HepG2 (cell line): ENCODE measurements around the gene OAS3. TPM values are rescaled to one million over a fixed set of nuclear protein-coding genes. Genes with fewer than 3 reads are reported as not detected.
A peak's percentile ranks its signal among the peaks of the same experiment; 100 is the strongest.

ENCODE experiments used
- FOXA1 ChIP-seq, 2 experiments: fragments of 450-650 bp in 1 of 2; sonication (generic) in 1 of 2; formaldehyde crosslinking in 1 of 2; IDR thresholded peaks; 2 replicates each; pipeline versions ENCODE4 v1.4.0 to v1.6.1; 2016 to 2020; ENCODE audit warnings: missing genetic modification reagents in 1 of 2
- HDAC1 ChIP-seq: sonication (generic); formaldehyde crosslinking; IDR thresholded peaks from 2 replicates; pipeline ENCODE4 v1.5.1; 2020; ENCODE audit warnings: mild to moderate bottlenecking, missing genetic modification reagents
- JARID2 ChIP-seq: sonication (generic); formaldehyde crosslinking; IDR thresholded peaks from 2 replicates; pipeline ENCODE4 v1.8.1; 2023; ENCODE audit warnings: missing genetic modification reagents, inconsistent platforms; ENCODE audit not compliant: insufficient replicate concordance
- REXO4 ChIP-seq: sonication (generic); formaldehyde crosslinking; IDR thresholded peaks from 2 replicates; pipeline ENCODE4 v1.8.0; 2022; ENCODE audit warnings: missing genetic modification reagents, mild to moderate bottlenecking, borderline replicate concordance
- TEAD3 ChIP-seq: optimal IDR thresholded peaks from 2 replicates; pipeline ENCODE3; 2016; ENCODE audit warnings: borderline replicate concordance
- ZNF230 ChIP-seq: sonication (generic); formaldehyde crosslinking; IDR thresholded peaks from 2 replicates; pipeline ENCODE4 v1.4.0; 2020; ENCODE audit warnings: mild to moderate bottlenecking, missing genetic modification reagents
- ZNF441 ChIP-seq: sonication (generic); formaldehyde crosslinking; IDR thresholded peaks from 2 replicates; pipeline ENCODE4 v1.7.0; 2021; ENCODE audit warnings: missing genetic modification reagents, borderline replicate concordance
- ZNF510 ChIP-seq: sonication (generic); formaldehyde crosslinking; IDR thresholded peaks from 2 replicates; pipeline ENCODE4 v1.4.0; 2020; ENCODE audit warnings: low read depth, mild to moderate bottlenecking, missing genetic modification reagents
- ZNF557 ChIP-seq: sonication (generic); formaldehyde crosslinking; IDR thresholded peaks from 2 replicates; pipeline ENCODE4 v1.4.0; 2020; ENCODE audit warnings: missing genetic modification reagents
- ZNF619 ChIP-seq: sonication (generic); formaldehyde crosslinking; IDR thresholded peaks from 2 replicates; pipeline ENCODE4 v1.4.0; 2020; ENCODE audit warnings: mild to moderate bottlenecking, missing genetic modification reagents
- polyA plus RNA-seq, 8 experiments: library from polyadenylated mRNA; depleted of rRNA in 3 of 8; stranded (reverse) in 7 of 8; unstranded in 1 of 8; fragments of >200 nt; fragmentation: Illumina TruSeq in 4 of 8; extraction: Trizol in 4 of 8; gene quantifications; 2 replicates each; pipeline versions ENCODE4 v1.2.1 to v1.2.3, GENCODE V29; 2011 to 2016; ENCODE audit warnings: low read depth in 4 of 8, missing spikeins in 1 of 8, mixed read lengths in 1 of 8; ENCODE audit not compliant: insufficient read depth in 1 of 8
- total RNA-seq, 5 experiments: library from RNA; depleted of rRNA; stranded (reverse); fragments of >200 nt; fragmentation: Illumina TruSeq; extraction: Trizol; gene quantifications; 2 replicates each; pipeline ENCODE4 v1.2.3, GENCODE V29; 2016; ENCODE audit warnings: low read depth in 1 of 5
- TF ChIP-seq, protein P1 (sequence below): sonication (generic); formaldehyde crosslinking; IDR thresholded peaks from 2 replicates; pipeline ENCODE4 v1.5.0; 2020; ENCODE audit warnings: mild to moderate bottlenecking, missing genetic modification reagents, moderate library complexity
- TF ChIP-seq, protein P2 (sequence below): sonication (generic); formaldehyde crosslinking; IDR thresholded peaks from 2 replicates; pipeline ENCODE4 v1.9.0; 2022; ENCODE audit warnings: missing genetic modification reagents, mild to moderate bottlenecking, borderline replicate concordance
- TF ChIP-seq, protein P3 (sequence below): sonication (generic); formaldehyde crosslinking; IDR thresholded peaks from 2 replicates; pipeline ENCODE4 v1.4.0; 2020; ENCODE audit warnings: mild to moderate bottlenecking, missing genetic modification reagents
- TF ChIP-seq, protein P4 (sequence below): sonication (generic); formaldehyde crosslinking; IDR thresholded peaks from 2 replicates; pipeline ENCODE4 v1.4.0; 2020; ENCODE audit warnings: missing genetic modification reagents
- TF ChIP-seq, protein P5 (sequence below): IDR thresholded peaks from 2 replicates; pipeline ENCODE4 v1.6.1; 2016
- TF ChIP-seq, protein P6 (sequence below): sonication (generic); formaldehyde crosslinking; IDR thresholded peaks from 2 replicates; pipeline ENCODE4 v1.4.0; 2020; ENCODE audit warnings: low read depth, missing genetic modification reagents

The OAS3 gene
- total and polyA plus RNA-seq, 2 of the 13 experiments (the other 11 are each of a cell fraction or from before 2014, with no cell fraction given): 4.8 to 10.5 TPM

DNA sequence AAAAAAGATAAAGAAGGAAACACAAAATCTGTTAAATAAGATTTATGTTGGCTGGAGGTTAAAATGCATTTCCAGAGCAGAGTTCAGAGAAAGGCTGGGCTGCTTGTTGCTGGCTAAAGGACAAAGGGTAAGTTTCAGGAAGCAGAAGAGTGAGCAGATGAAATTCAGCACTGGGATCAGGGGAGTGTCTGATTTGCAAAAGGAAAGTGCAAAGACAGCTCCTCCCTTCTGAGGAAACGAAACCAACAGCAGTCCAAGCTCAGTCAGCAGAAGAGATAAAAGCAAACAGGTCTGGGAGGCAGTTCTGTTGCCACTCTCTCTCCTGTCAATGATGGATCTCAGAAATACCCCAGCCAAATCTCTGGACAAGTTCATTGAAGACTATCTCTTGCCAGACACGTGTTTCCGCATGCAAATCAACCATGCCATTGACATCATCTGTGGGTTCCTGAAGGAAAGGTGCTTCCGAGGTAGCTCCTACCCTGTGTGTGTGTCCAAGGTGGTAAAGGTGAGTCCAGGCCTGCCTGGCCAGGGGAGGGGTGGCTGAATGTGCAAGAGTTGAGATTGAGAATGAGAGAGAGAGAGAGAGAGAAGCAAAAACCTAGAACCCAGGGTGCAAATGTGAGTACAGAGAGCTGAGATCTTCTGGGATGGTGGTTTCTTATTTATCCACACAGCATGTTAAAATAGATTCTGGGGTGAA, 31.4 kb upstream of the OAS3 start, which contains the start of gene OAS1 (continued):
- TF ChIP-seq, protein P1, sequence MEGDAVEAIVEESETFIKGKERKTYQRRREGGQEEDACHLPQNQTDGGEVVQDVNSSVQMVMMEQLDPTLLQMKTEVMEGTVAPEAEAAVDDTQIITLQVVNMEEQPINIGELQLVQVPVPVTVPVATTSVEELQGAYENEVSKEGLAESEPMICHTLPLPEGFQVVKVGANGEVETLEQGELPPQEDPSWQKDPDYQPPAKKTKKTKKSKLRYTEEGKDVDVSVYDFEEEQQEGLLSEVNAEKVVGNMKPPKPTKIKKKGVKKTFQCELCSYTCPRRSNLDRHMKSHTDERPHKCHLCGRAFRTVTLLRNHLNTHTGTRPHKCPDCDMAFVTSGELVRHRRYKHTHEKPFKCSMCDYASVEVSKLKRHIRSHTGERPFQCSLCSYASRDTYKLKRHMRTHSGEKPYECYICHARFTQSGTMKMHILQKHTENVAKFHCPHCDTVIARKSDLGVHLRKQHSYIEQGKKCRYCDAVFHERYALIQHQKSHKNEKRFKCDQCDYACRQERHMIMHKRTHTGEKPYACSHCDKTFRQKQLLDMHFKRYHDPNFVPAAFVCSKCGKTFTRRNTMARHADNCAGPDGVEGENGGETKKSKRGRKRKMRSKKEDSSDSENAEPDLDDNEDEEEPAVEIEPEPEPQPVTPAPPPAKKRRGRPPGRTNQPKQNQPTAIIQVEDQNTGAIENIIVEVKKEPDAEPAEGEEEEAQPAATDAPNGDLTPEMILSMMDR: no peak
- TF ChIP-seq, protein P2, sequence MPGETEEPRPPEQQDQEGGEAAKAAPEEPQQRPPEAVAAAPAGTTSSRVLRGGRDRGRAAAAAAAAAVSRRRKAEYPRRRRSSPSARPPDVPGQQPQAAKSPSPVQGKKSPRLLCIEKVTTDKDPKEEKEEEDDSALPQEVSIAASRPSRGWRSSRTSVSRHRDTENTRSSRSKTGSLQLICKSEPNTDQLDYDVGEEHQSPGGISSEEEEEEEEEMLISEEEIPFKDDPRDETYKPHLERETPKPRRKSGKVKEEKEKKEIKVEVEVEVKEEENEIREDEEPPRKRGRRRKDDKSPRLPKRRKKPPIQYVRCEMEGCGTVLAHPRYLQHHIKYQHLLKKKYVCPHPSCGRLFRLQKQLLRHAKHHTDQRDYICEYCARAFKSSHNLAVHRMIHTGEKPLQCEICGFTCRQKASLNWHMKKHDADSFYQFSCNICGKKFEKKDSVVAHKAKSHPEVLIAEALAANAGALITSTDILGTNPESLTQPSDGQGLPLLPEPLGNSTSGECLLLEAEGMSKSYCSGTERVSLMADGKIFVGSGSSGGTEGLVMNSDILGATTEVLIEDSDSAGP (CRISPR knock-in tag): 0 out of 2 replicates have a peak, but pooled peaks have one; percentile 16
- TF ChIP-seq, protein P3, sequence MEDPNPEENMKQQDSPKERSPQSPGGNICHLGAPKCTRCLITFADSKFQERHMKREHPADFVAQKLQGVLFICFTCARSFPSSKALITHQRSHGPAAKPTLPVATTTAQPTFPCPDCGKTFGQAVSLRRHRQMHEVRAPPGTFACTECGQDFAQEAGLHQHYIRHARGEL (CRISPR knock-in tag): no peak
- TF ChIP-seq JARID2 (CRISPR knock-in tag) (peak; percentile 25), ZNF441 (CRISPR knock-in tag) (no peak), ZNF510 (no peak), REXO4 (CRISPR knock-in tag) (no peak), ZNF230 (CRISPR knock-in tag) (0 out of 2 replicates have a peak, but pooled peaks have one; percentile 73), ZNF557 (no peak), ZNF619 (no peak), TEAD3 (peak; percentile 12), HDAC1 (peak; percentile 39; the same call in 1 of the 2 replicates), FOXA1 (IDR thresholded peaks at IDR 0.05) (no peak), FOXA1 (CRISPR knock-in tag; IDR thresholded peaks at IDR 0.05) (no peak)
- TF ChIP-seq, protein P4, sequence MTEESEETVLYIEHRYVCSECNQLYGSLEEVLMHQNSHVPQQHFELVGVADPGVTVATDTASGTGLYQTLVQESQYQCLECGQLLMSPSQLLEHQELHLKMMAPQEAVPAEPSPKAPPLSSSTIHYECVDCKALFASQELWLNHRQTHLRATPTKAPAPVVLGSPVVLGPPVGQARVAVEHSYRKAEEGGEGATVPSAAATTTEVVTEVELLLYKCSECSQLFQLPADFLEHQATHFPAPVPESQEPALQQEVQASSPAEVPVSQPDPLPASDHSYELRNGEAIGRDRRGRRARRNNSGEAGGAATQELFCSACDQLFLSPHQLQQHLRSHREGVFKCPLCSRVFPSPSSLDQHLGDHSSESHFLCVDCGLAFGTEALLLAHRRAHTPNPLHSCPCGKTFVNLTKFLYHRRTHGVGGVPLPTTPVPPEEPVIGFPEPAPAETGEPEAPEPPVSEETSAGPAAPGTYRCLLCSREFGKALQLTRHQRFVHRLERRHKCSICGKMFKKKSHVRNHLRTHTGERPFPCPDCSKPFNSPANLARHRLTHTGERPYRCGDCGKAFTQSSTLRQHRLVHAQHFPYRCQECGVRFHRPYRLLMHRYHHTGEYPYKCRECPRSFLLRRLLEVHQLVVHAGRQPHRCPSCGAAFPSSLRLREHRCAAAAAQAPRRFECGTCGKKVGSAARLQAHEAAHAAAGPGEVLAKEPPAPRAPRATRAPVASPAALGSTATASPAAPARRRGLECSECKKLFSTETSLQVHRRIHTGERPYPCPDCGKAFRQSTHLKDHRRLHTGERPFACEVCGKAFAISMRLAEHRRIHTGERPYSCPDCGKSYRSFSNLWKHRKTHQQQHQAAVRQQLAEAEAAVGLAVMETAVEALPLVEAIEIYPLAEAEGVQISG (CRISPR knock-in tag): no peak; the same call in 1 of the 2 replicates
- TF ChIP-seq, protein P5, sequence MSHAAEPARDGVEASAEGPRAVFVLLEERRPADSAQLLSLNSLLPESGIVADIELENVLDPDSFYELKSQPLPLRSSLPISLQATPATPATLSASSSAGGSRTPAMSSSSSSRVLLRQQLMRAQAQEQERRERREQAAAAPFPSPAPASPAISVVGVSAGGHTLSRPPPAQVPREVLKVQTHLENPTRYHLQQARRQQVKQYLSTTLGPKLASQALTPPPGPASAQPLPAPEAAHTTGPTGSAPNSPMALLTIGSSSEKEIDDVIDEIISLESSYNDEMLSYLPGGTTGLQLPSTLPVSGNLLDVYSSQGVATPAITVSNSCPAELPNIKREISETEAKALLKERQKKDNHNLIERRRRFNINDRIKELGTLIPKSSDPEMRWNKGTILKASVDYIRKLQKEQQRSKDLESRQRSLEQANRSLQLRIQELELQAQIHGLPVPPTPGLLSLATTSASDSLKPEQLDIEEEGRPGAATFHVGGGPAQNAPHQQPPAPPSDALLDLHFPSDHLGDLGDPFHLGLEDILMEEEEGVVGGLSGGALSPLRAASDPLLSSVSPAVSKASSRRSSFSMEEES (CRISPR knock-in tag): 0 out of 2 replicates have a peak, but pooled peaks have one; percentile 13
- TF ChIP-seq, protein P6, sequence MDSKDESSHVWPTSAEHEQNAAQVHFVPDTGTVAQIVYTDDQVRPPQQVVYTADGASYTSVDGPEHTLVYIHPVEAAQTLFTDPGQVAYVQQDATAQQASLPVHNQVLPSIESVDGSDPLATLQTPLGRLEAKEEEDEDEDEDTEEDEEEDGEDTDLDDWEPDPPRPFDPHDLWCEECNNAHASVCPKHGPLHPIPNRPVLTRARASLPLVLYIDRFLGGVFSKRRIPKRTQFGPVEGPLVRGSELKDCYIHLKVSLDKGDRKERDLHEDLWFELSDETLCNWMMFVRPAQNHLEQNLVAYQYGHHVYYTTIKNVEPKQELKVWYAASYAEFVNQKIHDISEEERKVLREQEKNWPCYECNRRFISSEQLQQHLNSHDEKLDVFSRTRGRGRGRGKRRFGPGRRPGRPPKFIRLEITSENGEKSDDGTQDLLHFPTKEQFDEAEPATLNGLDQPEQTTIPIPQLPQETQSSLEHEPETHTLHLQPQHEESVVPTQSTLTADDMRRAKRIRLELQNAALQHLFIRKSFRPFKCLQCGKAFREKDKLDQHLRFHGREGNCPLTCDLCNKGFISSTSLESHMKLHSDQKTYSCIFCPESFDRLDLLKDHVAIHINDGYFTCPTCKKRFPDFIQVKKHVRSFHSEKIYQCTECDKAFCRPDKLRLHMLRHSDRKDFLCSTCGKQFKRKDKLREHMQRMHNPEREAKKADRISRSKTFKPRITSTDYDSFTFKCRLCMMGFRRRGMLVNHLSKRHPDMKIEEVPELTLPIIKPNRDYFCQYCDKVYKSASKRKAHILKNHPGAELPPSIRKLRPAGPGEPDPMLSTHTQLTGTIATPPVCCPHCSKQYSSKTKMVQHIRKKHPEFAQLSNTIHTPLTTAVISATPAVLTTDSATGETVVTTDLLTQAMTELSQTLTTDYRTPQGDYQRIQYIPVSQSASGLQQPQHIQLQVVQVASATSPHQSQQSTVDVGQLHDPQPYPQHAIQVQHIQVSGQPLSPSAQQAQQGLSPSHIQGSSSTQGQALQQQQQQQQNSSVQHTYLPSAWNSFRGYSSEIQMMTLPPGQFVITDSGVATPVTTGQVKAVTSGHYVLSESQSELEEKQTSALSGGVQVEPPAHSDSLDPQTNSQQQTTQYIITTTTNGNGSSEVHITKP (CRISPR knock-in tag): no peak
